GM23338 (cell line): ENCODE measurements around the gene PML. TPM values are rescaled to one million over a fixed set of nuclear protein-coding genes. Genes with fewer than 3 reads are reported as not detected.

ENCODE experiments used
- ATAC-seq: fragments of 200-7000 bp; cut with Tn5 transposase; 3 replicates; pipeline ENCODE4 v1.9.1; 2020
- DNase-seq: peaks from one replicate; pipeline ENCODE4 v3.0.0-alpha.2; 2015; ENCODE audit warnings: low spot score
- H2AFZ ChIP-seq: fragments of 200-600 bp; sonication (generic); 2 replicates; pipeline ENCODE4 v1.8.0; 2016; ENCODE audit warnings: antibody characterized with exemption, mild to moderate bottlenecking, moderate library complexity
- H3F3A ChIP-seq: fragments of 200-600 bp; sonication (generic); replicated peaks from 2 replicates; pipeline ENCODE4 v1.8.0; 2017; ENCODE audit warnings: antibody characterized with exemption, mixed run types, low read depth
- H3K27ac ChIP-seq: fragments of 200-600 bp; sonication (generic); 2 replicates; pipeline ENCODE4 v1.6.1; 2016; ENCODE audit warnings: low read depth
- H3K27me3 ChIP-seq: fragments of 200-600 bp; sonication (generic); 2 replicates; pipeline ENCODE4 v1.8.0; 2016; ENCODE audit warnings: mild to moderate bottlenecking, mixed run types, moderate library complexity; ENCODE audit not compliant: insufficient read depth
- H3K36me3 ChIP-seq: fragments of 200-600 bp; sonication (generic); 2 replicates; pipeline ENCODE4 v1.8.0; 2016; ENCODE audit warnings: mild to moderate bottlenecking; ENCODE audit not compliant: insufficient read depth
- H3K4me1 ChIP-seq: fragments of 200-600 bp; sonication (generic); 2 replicates; pipeline ENCODE4 v1.8.0; 2016; ENCODE audit warnings: mild to moderate bottlenecking, moderate library complexity; ENCODE audit not compliant: insufficient read depth
- H3K4me2 ChIP-seq: fragments of 200-600 bp; sonication (generic); 2 replicates; pipeline ENCODE4 v1.7.1; 2017; ENCODE audit warnings: mixed run types
- H3K4me3 ChIP-seq: fragments of 200-600 bp; sonication (generic); 2 replicates; pipeline ENCODE4 v1.6.1; 2016; ENCODE audit warnings: mixed run types
- H3K79me2 ChIP-seq: fragments of 200-600 bp; sonication (generic); replicated peaks from 2 replicates; pipeline ENCODE4 v1.8.0; 2017; ENCODE audit warnings: mild to moderate bottlenecking; ENCODE audit not compliant: insufficient read depth
- H3K9me2 ChIP-seq: fragments of 200-600 bp; sonication (generic); 2 replicates; pipeline ENCODE4 v1.8.0; 2017; ENCODE audit not compliant: insufficient read depth
- H4K20me1 ChIP-seq: fragments of 200-600 bp; sonication (generic); replicated peaks from 2 replicates; pipeline ENCODE4 v1.8.0; 2017; ENCODE audit warnings: mild to moderate bottlenecking; ENCODE audit not compliant: insufficient read depth
- H3K27ac Mint-ChIP-seq: 2 replicates; pipeline ENCODE4 v1.8.0; 2020; ENCODE audit warnings: inconsistent platforms, mild to moderate bottlenecking, moderate library complexity, mixed read lengths
- H3K27me3 Mint-ChIP-seq: 3 replicates; pipeline ENCODE4 v1.8.0; 2022; ENCODE audit warnings: low read depth, mild to moderate bottlenecking, moderate library complexity, mixed read lengths, inconsistent platforms; ENCODE audit not compliant: insufficient read depth, poor library complexity
- H3K36me3 Mint-ChIP-seq: 3 replicates; pipeline ENCODE4 v1.8.0; 2021; ENCODE audit warnings: low read depth, mild to moderate bottlenecking, inconsistent platforms, moderate library complexity, mixed read lengths
- H3K4me1 Mint-ChIP-seq: 3 replicates; pipeline ENCODE4 v1.8.0; 2020; ENCODE audit warnings: mild to moderate bottlenecking, inconsistent platforms, mixed read lengths
- H3K4me3 Mint-ChIP-seq: 3 replicates; pipeline ENCODE4 v1.8.0; 2021; ENCODE audit warnings: moderate library complexity, mild to moderate bottlenecking, inconsistent platforms, mixed read lengths
- H3K9me3 Mint-ChIP-seq: 3 replicates; pipeline ENCODE4 v1.8.0; 2020; ENCODE audit warnings: moderate library complexity, mild to moderate bottlenecking, inconsistent platforms, mixed read lengths
- CREB1 ChIP-seq: fragments of 250-450 bp; sonication (Bioruptor Pico); IDR thresholded peaks from 2 replicates; pipeline ENCODE4 v1.5.0; 2020; ENCODE audit warnings: low read depth, mild to moderate bottlenecking, moderate library complexity
- EZH2 ChIP-seq: fragments of 200-600 bp; sonication (generic); IDR thresholded peaks from one replicate; pipeline ENCODE4 v1.8.0; 2017; ENCODE audit warnings: antibody characterized with exemption, mild to moderate bottlenecking, low read depth; ENCODE audit not compliant: unreplicated experiment
- EZH2phosphoT487 ChIP-seq: fragments of 200-600 bp; sonication (generic); IDR thresholded peaks from one replicate; pipeline ENCODE4 v1.8.1; 2018; ENCODE audit warnings: antibody characterized with exemption; ENCODE audit not compliant: unreplicated experiment
- JUNB ChIP-seq: IDR thresholded peaks from one replicate; pipeline ENCODE4 v1.6.1; 2016; ENCODE audit warnings: antibody characterized with exemption; ENCODE audit not compliant: unreplicated experiment
- POLR2AphosphoS5 ChIP-seq: IDR thresholded peaks from 2 replicates; pipeline ENCODE4 v1.6.1; 2016; ENCODE audit warnings: antibody characterized with exemption, low read depth
- STAT1 ChIP-seq: IDR thresholded peaks from one replicate; pipeline ENCODE4 v1.6.1; 2016; ENCODE audit warnings: antibody characterized with exemption; ENCODE audit not compliant: unreplicated experiment
- ZNF114 ChIP-seq: fragments of 250-450 bp; sonication (Bioruptor Pico); IDR thresholded peaks from 2 replicates; pipeline ENCODE4 v1.5.0; 2020; ENCODE audit warnings: mild to moderate bottlenecking, moderate library complexity
- polyA plus RNA-seq: library from polyadenylated mRNA; unstranded; fragments of >200 nt; fragmentation: Nextera tagmentation; extraction: Ambion mirVana; gene quantifications from 2 replicates; pipeline ENCODE4 v1.2.1, GENCODE V29; 2016
- total RNA-seq: library from RNA; depleted of rRNA; stranded (reverse); fragments of >200 nt; shearing (Covaris generic); gene quantifications from 2 replicates; pipeline ENCODE4 v1.2.3, GENCODE V29; 2014
- TF ChIP-seq, protein P1 (sequence below): IDR thresholded peaks from one replicate; pipeline ENCODE4 v1.6.1; 2018; ENCODE audit warnings: antibody characterized with exemption; ENCODE audit not compliant: unreplicated experiment
- TF ChIP-seq, protein P2 (sequence below), 2 experiments: fragments of 200-600 bp in 1 of 2; sonication (generic) in 1 of 2; conservative IDR thresholded peaks; 2 replicates each; pipeline versions ENCODE4 v1.5.1 to v1.6.1; 2016 to 2017; ENCODE audit warnings: antibody characterized with exemption in 2 of 2, low read depth in 2 of 2, mild to moderate bottlenecking in 2 of 2, moderate library complexity in 1 of 2

PML gene
- total and polyA plus RNA-seq, 2 experiments from 2014 or later: 19.0 to 73.1 TPM

DNA sequence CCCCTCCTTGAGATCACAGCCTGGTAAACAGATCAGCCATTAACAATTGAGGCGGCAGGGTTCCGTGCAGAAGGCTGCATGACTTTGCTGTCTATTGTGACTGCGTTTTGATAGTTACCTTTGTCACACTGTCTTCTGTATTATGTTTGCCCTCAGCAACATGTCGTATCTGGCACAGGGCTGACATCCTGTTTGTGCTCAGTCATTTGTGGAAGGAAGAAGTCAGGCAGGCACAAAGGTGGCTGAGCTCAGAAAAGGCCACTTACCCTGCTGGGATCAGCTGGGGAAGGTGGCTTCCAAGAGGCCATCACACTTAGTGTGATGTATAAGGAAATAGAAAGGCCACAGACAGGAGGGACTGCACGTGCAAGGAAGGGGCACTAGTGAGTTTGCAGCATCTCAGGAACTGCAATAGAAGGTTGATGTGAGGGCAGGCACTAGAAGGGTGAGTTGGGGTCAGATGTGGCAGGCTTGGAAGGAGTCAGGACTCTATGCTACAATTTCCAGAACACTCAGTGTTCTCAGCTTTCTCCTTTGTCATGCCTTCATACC lies 13.4 kb downstream of the PML start:
- ATAC-seq (no peak), DNase-seq (no peak)
- peaks cover 3% of the 10 kb centered on the region; the same call in 1 of the 3 replicates for H3K9me3 Mint-ChIP-seq
- no peak overlapping the region for H3K4me3 Mint-ChIP-seq
- no peaks in the 10 kb centered on the region for H3K27me3 ChIP-seq
- H3K27ac ChIP-seq: no peak overlapping the region
- H3K4me2 ChIP-seq: no peak overlapping the region
- no peaks in the 10 kb centered on the region for H3K9me2 ChIP-seq
- peaks cover 9% of the 10 kb centered on the region for H3K79me2 ChIP-seq
- H3K27me3 Mint-ChIP-seq: peaks cover 2% of the 10 kb centered on the region
- H3K27ac Mint-ChIP-seq: no peak overlapping the region
- no peaks in the 10 kb centered on the region for H3F3A ChIP-seq
- H2AFZ ChIP-seq: no peak overlapping the region
- no peaks in the 10 kb centered on the region for H3K4me1 ChIP-seq
- H3K36me3 Mint-ChIP-seq: peaks cover 13% of the 10 kb centered on the region
- H3K36me3 ChIP-seq: no peaks in the 10 kb centered on the region
- H4K20me1 ChIP-seq: peaks cover 11% of the 10 kb centered on the region
- peaks cover 3% of the 10 kb centered on the region; the same call in 1 of the 3 replicates for H3K4me1 Mint-ChIP-seq
- H3K4me3 ChIP-seq: no peak overlapping the region
- no peak for TF ChIP-seq STAT1

DNA sequence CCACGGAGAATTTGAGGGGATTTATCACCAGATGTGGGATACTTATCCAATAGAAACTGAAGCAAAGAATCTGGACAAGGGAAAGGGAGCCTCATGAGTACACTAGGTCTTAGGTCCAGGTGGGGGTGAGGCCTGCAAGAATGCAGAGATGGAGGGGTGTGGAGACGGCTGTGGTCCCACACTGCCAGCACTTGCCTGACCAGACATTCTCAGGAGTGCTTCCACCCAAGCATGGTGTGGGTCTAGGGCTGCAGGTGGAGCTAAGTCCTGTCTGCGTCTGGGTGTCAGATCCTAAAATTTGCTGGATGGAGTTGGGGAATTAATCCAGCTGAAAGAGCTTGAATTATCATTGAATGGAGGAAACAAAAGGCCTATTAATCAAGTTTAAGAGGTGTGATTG lies 14.4 kb downstream of the PML start:
- Histone ChIP-seq H3K4me1 (no peaks in the 10 kb centered on the region), H3K27ac (no peak overlapping the region), H3F3A (no peaks in the 10 kb centered on the region), H3K79me2 (peaks cover 9% of the 10 kb centered on the region), H2AFZ (no peak overlapping the region), H3K4me3 (no peak overlapping the region), H3K36me3 (no peaks in the 10 kb centered on the region), H4K20me1 (peaks cover 11% of the 10 kb centered on the region), H3K27me3 (no peaks in the 10 kb centered on the region), H3K4me2 (no peak overlapping the region), H3K9me2 (no peaks in the 10 kb centered on the region)
- no peak overlapping the region for H3K27ac Mint-ChIP-seq
- no peak overlapping the region for H3K4me3 Mint-ChIP-seq
- H3K27me3 Mint-ChIP-seq: peaks cover 2% of the 10 kb centered on the region
- H3K4me1 Mint-ChIP-seq: peaks cover 3% of the 10 kb centered on the region; the same call in 1 of the 3 replicates
- TF ChIP-seq EZH2phosphoT487: no peak
- TF ChIP-seq ZNF114 (CRISPR knock-in tag): no peak
- TF ChIP-seq, protein P1, sequence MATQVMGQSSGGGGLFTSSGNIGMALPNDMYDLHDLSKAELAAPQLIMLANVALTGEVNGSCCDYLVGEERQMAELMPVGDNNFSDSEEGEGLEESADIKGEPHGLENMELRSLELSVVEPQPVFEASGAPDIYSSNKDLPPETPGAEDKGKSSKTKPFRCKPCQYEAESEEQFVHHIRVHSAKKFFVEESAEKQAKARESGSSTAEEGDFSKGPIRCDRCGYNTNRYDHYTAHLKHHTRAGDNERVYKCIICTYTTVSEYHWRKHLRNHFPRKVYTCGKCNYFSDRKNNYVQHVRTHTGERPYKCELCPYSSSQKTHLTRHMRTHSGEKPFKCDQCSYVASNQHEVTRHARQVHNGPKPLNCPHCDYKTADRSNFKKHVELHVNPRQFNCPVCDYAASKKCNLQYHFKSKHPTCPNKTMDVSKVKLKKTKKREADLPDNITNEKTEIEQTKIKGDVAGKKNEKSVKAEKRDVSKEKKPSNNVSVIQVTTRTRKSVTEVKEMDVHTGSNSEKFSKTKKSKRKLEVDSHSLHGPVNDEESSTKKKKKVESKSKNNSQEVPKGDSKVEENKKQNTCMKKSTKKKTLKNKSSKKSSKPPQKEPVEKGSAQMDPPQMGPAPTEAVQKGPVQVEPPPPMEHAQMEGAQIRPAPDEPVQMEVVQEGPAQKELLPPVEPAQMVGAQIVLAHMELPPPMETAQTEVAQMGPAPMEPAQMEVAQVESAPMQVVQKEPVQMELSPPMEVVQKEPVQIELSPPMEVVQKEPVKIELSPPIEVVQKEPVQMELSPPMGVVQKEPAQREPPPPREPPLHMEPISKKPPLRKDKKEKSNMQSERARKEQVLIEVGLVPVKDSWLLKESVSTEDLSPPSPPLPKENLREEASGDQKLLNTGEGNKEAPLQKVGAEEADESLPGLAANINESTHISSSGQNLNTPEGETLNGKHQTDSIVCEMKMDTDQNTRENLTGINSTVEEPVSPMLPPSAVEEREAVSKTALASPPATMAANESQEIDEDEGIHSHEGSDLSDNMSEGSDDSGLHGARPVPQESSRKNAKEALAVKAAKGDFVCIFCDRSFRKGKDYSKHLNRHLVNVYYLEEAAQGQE: no peak
- peaks cover 7% of the 10 kb centered on the region; the same call in 1 of the 3 replicates for H3K36me3 Mint-ChIP-seq
- ATAC-seq (no peak), DNase-seq (no peak)
- no peaks in the 10 kb centered on the region for H3K9me3 Mint-ChIP-seq

DNA sequence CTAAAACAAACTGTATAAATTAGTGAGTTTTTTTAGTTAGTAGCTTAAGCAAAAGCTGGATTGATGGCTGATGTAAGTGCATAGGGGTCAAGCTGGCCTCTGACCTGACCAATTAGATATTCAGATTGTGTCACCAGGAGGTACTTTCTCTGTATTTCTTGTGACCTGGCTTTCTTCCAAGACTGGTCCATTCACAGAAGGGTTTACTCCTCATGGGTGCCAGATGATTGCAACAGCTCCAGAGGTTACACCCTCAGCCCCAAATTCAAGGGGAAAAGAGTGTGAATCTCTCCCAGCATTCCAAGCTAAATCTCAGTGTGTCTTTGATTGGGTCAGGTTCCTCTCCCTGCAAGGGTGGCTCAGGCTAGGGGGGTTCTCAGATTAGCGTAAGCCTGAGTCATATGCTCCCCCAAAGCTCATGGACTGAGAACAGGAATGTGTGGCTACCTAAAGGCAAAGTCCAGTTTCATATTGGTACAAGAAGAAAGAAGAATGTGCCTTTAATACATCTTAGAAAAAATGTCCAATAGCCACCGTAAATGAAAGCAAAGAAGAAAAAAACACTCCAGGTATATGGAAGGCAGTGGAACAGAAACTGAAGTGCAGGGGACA lies 16.5 kb downstream of the PML start:
- Histone ChIP-seq H4K20me1 (peaks cover 11% of the 10 kb centered on the region), H3K4me3 (no peak overlapping the region), H3K79me2 (peaks cover 9% of the 10 kb centered on the region), H3K4me1 (no peaks in the 10 kb centered on the region), H3K27me3 (no peaks in the 10 kb centered on the region), H3K27ac (no peak overlapping the region), H3K4me2 (no peak overlapping the region), H3F3A (no peaks in the 10 kb centered on the region), H3K9me2 (no peaks in the 10 kb centered on the region), H2AFZ (no peak overlapping the region), H3K36me3 (no peaks in the 10 kb centered on the region)
- no peak for DNase-seq
- Mint-ChIP-seq H3K4me3 (no peak overlapping the region), H3K27ac (no peak overlapping the region), H3K4me1 (peaks cover 3% of the 10 kb centered on the region; the same call in 1 of the 3 replicates), H3K27me3 (no peaks in the 10 kb centered on the region), H3K9me3 (no peaks in the 10 kb centered on the region), H3K36me3 (no peaks in the 10 kb centered on the region; the same call in 2 of the 3 replicates)
- no peak for ATAC-seq
- no peak for TF ChIP-seq POLR2AphosphoS5
- TF ChIP-seq EZH2: no peak
- TF ChIP-seq, protein P1: no peak
- TF ChIP-seq EZH2phosphoT487: no peak
- TF ChIP-seq, protein P2, sequence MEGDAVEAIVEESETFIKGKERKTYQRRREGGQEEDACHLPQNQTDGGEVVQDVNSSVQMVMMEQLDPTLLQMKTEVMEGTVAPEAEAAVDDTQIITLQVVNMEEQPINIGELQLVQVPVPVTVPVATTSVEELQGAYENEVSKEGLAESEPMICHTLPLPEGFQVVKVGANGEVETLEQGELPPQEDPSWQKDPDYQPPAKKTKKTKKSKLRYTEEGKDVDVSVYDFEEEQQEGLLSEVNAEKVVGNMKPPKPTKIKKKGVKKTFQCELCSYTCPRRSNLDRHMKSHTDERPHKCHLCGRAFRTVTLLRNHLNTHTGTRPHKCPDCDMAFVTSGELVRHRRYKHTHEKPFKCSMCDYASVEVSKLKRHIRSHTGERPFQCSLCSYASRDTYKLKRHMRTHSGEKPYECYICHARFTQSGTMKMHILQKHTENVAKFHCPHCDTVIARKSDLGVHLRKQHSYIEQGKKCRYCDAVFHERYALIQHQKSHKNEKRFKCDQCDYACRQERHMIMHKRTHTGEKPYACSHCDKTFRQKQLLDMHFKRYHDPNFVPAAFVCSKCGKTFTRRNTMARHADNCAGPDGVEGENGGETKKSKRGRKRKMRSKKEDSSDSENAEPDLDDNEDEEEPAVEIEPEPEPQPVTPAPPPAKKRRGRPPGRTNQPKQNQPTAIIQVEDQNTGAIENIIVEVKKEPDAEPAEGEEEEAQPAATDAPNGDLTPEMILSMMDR (conservative IDR thresholded peaks at IDR 0.05; ENCODE audit: low read depth in 2 of 2): no peak
- TF ChIP-seq CREB1 (CRISPR knock-in tag): no peak
- TF ChIP-seq JUNB: no peak
